Cardiac fibroblast (primary cell): ENCODE results near the gene PALD1.

Experiments
- DNase-seq, 2 donors: peaks; one replicate each; pipeline versions ENCODE4 v3.0.0 to v3.0.0-alpha.2; 2010; ENCODE audit warnings: low read depth in 2 of 2
- H3K4me3 ChIP-seq, 2 donors: replicated peaks in 1 of 2; 1 replicate in 1 of 2; 2 replicates in 1 of 2; pipeline ENCODE4 v1.5.1; 2011; ENCODE audit warnings: low read depth in 2 of 2, low read length in 2 of 2, mild to moderate bottlenecking in 2 of 2, moderate library complexity in 1 of 2
- TF ChIP-seq, protein P1 (sequence below): IDR thresholded peaks from one replicate; pipeline ENCODE4 v1.5.1; 2011; ENCODE audit warnings: low read depth, mild to moderate bottlenecking, low read length, inconsistent platforms

PALD1 gene

DNA sequence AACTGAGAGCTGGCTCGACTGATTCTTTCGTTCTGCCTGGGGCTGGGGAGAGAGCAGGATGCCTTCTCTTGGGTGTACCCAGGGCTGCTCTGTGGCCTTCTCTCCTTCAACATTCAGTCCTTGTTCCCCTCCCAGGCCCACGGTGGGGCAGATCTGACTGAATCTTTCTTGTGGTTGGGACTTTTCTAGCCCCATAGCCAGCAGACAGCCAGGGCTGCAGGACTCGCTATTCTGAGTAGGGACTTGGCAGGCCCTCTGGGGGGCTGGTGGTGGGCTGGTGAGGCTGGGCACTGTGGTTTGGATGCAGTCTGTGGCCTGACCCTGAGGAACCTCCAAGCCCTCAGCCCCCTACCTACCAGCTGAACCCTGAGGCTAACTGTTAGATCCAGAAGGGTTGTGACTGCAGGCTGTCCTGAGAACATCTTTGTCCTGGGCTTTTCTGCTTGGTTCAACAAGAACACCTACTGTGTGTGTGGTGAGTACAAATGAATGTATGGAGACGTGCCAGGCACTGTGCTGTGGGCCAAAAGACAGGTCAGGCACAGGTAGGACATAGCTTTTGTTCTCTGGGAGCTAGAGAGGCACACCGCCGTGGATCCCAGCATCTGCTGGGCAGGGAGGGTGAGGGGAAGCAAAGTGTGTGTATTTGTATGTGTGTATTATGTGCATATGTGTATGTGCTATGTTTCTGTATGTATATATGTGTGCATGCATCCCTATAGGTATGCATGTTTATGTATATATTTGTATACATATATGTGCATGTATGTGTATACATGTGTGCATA lies 2.1 kb upstream of the PALD1 start:
- no peak for DNase-seq
- H3K4me3 ChIP-seq: no peak overlapping the region
- TF ChIP-seq, protein P1, sequence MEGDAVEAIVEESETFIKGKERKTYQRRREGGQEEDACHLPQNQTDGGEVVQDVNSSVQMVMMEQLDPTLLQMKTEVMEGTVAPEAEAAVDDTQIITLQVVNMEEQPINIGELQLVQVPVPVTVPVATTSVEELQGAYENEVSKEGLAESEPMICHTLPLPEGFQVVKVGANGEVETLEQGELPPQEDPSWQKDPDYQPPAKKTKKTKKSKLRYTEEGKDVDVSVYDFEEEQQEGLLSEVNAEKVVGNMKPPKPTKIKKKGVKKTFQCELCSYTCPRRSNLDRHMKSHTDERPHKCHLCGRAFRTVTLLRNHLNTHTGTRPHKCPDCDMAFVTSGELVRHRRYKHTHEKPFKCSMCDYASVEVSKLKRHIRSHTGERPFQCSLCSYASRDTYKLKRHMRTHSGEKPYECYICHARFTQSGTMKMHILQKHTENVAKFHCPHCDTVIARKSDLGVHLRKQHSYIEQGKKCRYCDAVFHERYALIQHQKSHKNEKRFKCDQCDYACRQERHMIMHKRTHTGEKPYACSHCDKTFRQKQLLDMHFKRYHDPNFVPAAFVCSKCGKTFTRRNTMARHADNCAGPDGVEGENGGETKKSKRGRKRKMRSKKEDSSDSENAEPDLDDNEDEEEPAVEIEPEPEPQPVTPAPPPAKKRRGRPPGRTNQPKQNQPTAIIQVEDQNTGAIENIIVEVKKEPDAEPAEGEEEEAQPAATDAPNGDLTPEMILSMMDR: no peak

DNA sequence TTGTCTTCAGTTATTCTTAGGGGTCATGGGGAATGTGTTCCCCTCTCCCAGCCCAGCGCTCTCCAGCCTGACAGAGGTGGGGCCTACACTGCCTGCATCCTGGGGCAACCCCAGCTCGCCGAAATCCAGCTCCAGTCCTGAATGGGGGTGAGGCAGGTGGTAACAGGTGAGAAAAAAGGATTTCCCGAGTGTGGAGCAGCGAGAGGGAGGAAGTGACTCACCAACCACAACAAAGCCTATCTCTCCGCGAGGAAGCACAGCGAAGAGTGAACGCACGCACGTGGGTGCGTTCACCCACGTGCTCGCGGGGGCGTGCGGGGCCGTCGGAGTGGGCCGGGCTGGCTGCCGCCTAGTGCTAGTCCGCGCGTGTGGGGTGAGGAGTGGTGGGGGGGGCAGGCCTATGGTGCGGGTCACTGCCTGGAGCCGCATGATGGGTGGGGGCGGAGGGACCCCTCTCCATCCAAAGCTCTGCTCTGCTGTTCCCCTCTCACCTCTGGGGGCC lies 855 bp upstream of the PALD1 start:
- no peak for DNase-seq
- TF ChIP-seq, protein P1: no peak
- peak overlapping the region in 1 of 2 donors; percentile 50 for H3K4me3 ChIP-seq

DNA sequence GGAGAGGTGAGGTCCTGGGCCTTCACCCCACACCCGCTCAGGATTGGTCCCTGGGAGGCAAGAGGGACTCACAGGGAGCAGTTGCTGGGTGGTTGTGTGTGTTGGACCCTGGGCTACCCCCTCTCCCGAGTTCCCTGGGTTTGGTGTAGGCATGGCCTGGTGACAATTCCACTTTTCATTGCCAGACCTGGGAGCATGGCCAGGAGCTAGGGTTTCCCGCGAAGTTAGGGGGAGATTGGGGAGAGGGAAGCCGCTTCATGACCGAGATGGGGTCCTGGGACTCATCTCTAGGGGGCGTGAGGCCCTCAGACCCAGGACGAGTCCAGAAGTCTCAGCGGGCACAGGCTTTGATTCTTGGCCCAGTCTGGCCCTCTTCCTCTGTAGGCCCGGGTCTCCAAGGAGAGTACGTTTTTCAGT lies 606 bp downstream of the PALD1 start:
- peak overlapping the region in 1 of 2 donors; percentile 17 for H3K4me3 ChIP-seq
- DNase-seq: no peak
- TF ChIP-seq, protein P1: no peak

DNA sequence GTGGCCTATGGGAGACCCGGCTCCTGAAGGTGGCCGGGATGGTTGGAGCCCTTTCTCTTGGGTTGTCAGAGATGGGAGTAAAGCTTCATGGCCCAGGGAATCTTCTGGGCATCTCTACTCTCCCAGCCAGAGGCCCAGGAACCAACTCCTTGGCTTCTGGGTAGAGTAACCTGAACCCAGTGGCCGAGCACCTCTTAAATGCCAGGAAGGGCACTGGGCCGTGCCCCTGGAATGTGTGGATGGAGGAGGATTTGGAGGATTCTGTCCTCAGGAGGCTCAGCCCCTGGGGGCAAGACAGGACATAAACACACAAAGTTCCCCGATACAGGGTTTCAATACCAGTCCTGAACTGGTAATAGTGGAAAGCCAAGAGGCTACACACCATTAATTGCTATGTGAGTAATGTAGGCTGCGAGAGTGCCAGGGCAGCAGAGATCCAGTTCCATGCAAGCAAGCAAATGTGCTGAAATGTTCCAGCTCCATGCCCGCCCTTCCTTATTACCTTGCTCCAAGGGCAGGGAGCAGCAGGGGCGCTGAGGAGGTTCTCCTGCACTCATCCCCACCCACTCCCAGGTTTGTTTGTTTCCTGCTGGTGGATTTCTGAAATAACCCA lies 1.2 kb downstream of the PALD1 start:
- no peak for DNase-seq
- TF ChIP-seq, protein P1: no peak
- no peak overlapping the region for H3K4me3 ChIP-seq

DNA sequence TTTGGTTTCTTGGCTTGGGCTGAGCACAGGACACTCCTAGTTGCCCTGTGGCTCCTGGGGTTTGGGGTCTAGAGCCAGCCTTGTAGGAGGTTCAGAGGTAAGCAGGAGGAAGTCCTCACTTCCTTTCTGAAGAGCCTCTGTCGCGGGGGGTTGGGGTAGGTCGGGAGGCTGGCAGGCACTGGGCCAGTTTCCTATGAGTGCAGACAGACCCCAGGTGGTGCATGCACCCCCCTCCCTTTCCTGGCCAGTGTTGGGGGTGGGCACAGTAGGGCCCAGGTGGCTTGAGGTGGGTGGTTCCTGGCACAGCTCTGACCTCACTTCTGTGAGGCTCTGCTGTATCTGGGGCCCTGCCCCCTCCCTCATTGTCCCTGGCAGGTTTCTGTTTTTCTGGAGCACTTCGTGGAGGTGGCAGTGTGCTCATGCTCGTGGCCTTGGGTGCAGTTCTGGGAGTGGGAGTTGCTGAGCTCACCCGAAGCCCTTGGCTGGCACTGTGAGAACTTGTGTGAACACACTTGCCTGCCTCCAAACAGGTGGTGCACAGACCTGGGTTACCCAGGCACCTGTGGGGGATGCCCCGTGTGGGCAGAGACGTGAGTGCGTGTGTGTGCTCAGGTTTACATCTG lies 1.8 kb downstream of the PALD1 start:
- no peak overlapping the region for H3K4me3 ChIP-seq
- TF ChIP-seq, protein P1: no peak
- DNase-seq: no peak

DNA sequence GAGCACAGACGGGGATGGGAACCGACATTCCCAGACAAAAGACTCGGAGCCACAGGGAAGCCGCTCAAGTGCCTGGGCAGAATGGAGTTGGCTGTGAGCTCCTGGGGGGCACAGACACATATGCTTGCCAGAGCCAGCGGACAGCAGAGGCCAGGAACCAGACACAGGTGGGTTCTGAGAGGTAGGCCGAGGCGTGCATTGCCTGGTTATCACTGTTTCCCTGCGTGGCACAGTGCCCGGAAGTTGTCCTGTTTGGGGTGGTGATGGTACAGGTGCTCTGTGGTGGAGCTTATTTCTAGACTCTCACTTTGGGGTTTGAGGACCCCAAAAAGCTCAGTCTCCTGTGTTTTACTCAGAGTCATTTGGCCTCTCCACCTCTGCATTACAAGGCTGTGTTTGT lies 2.5 kb downstream of the PALD1 start:
- no peak overlapping the region for H3K4me3 ChIP-seq
- TF ChIP-seq, protein P1: no peak
- DNase-seq: no peak
